GM21390 (cell line): ENCODE results near the gene GGT6.

Source experiments
- ATAC-seq: cut with Tn5 transposase; IDR thresholded peaks from one replicate; pipeline ENCODE4 v1.9.1; 2021; ENCODE audit not compliant: unreplicated experiment

Gene GGT6

DNA sequence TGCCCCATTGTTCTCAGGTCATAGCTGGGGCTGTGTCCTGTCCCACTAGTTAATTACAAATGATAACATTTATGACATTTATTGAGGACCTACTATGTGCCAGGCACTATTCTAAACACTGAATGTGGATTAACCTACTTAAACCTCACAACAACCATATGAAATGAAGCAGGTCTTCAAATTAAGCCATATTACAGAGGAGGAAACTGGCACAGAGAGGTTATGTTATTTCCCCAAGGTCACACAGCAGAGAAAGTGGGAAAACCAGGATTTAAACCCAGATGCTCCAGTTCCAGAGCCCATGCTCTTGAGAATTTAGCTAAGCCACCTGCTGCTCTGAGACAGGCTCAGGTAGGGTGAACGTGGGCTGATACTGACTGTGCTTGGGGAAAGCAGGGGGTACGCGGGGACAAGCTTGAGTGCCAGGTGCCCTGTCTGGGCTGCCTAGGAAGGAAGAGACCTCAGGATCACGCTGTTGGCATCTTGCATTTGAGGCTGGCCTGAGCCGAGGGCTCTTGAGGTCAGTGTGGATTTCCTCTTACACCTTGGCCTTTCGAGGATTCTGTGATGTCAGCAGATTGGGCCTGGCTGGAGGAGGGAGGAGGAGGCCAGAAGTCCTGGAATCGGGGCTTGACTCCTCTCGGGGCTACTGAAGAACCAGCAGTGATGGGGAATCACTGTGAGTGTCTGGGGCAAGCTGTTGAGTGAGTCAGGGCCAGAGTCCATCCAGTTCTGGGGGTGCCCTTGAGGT is 52.8 kb downstream of the GGT6 start:
- ATAC-seq = no peak
